MCF 10A (cell line): ENCODE results near the gene RPS6KA2. TPM values are rescaled to one million over a fixed set of nuclear protein-coding genes. Genes with fewer than 3 reads are reported as not detected.
"Not testable (repeated sequence)": the region's sequence is repeated elsewhere in the genome, so short reads cannot be mapped to it uniquely, and the experiment has no call there.

Experiments
- BruUV-seq: library from RNA; stranded (reverse); fragments of 400-500 nt; replicated peaks from 2 replicates; lab custom pipeline; 2021; lab: Mats Ljungman, UMichigan
- CTCF ChIA-PET: fragments of 300-600 bp; sonication (Branson Sonifier 250); formaldehyde crosslinking; extraction: SDS; loops from one replicate; lab custom pipeline; 2021; ENCODE audit warnings: antibody characterized with exemption, inconsistent platforms; lab: Yijun Ruan, JAX
- POLR2A ChIA-PET: fragments of 300-600, 350-650 bp; sonication (Branson Sonifier 250); formaldehyde crosslinking; extraction: SDS; loops from one replicate; lab custom pipeline; 2020; ENCODE audit warnings: antibody characterized with exemption, inconsistent platforms; lab: Yijun Ruan, JAX
- DNase-seq: peaks from one replicate; pipeline ENCODE4 v3.0.0-alpha.2; 2018; ENCODE audit not compliant: unreplicated experiment
- H3K27ac Mint-ChIP-seq: one replicate; pipeline ENCODE4 v1.8.0; 2022; ENCODE audit warnings: mild to moderate bottlenecking, low read depth, mixed read lengths; ENCODE audit not compliant: unreplicated experiment
- H3K27me3 Mint-ChIP-seq: one replicate; pipeline ENCODE4 v1.8.0; 2022; ENCODE audit warnings: mixed read lengths; ENCODE audit not compliant: insufficient read depth, unreplicated experiment
- H3K36me3 Mint-ChIP-seq: one replicate; pipeline ENCODE4 v1.8.0; 2022; ENCODE audit warnings: mild to moderate bottlenecking, moderate library complexity, mixed read lengths; ENCODE audit not compliant: insufficient read depth, unreplicated experiment
- H3K4me1 Mint-ChIP-seq: one replicate; pipeline ENCODE4 v1.8.0; 2022; ENCODE audit warnings: mixed read lengths; ENCODE audit not compliant: insufficient read depth, unreplicated experiment
- H3K4me3 Mint-ChIP-seq: one replicate; pipeline ENCODE4 v1.8.0; 2022; ENCODE audit warnings: mild to moderate bottlenecking, moderate library complexity, mixed read lengths; ENCODE audit not compliant: unreplicated experiment
- H3K9me3 Mint-ChIP-seq: one replicate; pipeline ENCODE4 v1.8.0; 2022; ENCODE audit warnings: mixed read lengths; ENCODE audit not compliant: unreplicated experiment
- CTCF ChIP-seq: fragments of 200-600 bp; IDR thresholded peaks from one replicate; pipeline ENCODE4 v1.8.0; 2022; ENCODE audit warnings: antibody characterized with exemption, mild to moderate bottlenecking; ENCODE audit not compliant: unreplicated experiment
- intact Hi-C: fragments of 100-400 bp; cut with micrococcal nuclease; formaldehyde crosslinking; loops from 2 replicates; pipeline ENCODE4 v1.14.1; 2022
- total RNA-seq: library from RNA; stranded (reverse); gene quantifications from 2 replicates; pipeline ENCODE4 v1.2.3, GENCODE V29; 2022

The RPS6KA2 gene
- total RNA-seq, 1 experiment from 2014 or later = 126 TPM

- peaks cover 9% of the 10 kb centered on the region for H3K27me3 Mint-ChIP-seq
- no peaks in the 10 kb centered on the region for H3K36me3 Mint-ChIP-seq
- no peak for DNase-seq
- no peaks in the 10 kb centered on the region for H3K4me1 Mint-ChIP-seq
- ChIA-PET CTCF (interaction anchor here (9.9 kb wide), 1 partner anchor 118 kb away, joined by 119 read pairs; no protein-coding TSS in a partner anchor), POLR2A (interaction anchor here (1.2 kb wide), 1 partner anchor 11 kb away, joined by 5 read pairs; no protein-coding TSS in a partner anchor)
- intact Hi-C loops = no loop called here
- no TSS peak for BruUV-seq
- H3K27ac Mint-ChIP-seq = no peak overlapping the region
- no peak overlapping the region for H3K4me3 Mint-ChIP-seq
- no peak for TF ChIP-seq CTCF
- H3K9me3 Mint-ChIP-seq = peaks cover 7% of the 10 kb centered on the region
Observed at GRCh38 chr6:166394036-166394892, 232.8 kb downstream of the RPS6KA2 start.

- no peak overlapping the region for H3K27ac Mint-ChIP-seq
- TF ChIP-seq CTCF = no peak
- BruUV-seq = no TSS peak
- H3K4me3 Mint-ChIP-seq = no peak overlapping the region
- H3K9me3 Mint-ChIP-seq = peaks cover 7% of the 10 kb centered on the region
- intact Hi-C loops = no loop called here
- DNase-seq = no peak
- CTCF ChIA-PET = interaction anchor here (9.9 kb wide), 1 partner anchor 118 kb away, joined by 119 read pairs; no protein-coding TSS in a partner anchor
- H3K36me3 Mint-ChIP-seq = no peaks in the 10 kb centered on the region
- POLR2A ChIA-PET = no interaction called here
- H3K27me3 Mint-ChIP-seq = peaks cover 9% of the 10 kb centered on the region
- H3K4me1 Mint-ChIP-seq = no peaks in the 10 kb centered on the region
Observed at GRCh38 chr6:166393535-166393823, 233.6 kb downstream of the RPS6KA2 start.

- BruUV-seq, H3K36me3 Mint-ChIP-seq, DNase-seq, POLR2A ChIA-PET, H3K27me3 Mint-ChIP-seq, H3K4me3 Mint-ChIP-seq, intact Hi-C loops, H3K9me3 Mint-ChIP-seq, H3K4me1 Mint-ChIP-seq, H3K27ac Mint-ChIP-seq: not testable (repeated sequence)
- CTCF ChIA-PET = interaction anchor here (0.6 to 9.9 kb wide), 4 partner anchors 8 to 1786 kb away, joined by 3 to 119 read pairs (median 6); no protein-coding TSS in a partner anchor
Observed at GRCh38 chr6:166392755-166393534, 234.1 kb downstream of the RPS6KA2 start.

- intact Hi-C loops = no loop called here
- no peak for TF ChIP-seq CTCF
- DNase-seq = no peak
- no peak overlapping the region for H3K4me3 Mint-ChIP-seq
- no peaks in the 10 kb centered on the region for H3K4me1 Mint-ChIP-seq
- H3K27ac Mint-ChIP-seq = no peak overlapping the region
- no peaks in the 10 kb centered on the region for H3K9me3 Mint-ChIP-seq
- peaks cover 9% of the 10 kb centered on the region for H3K27me3 Mint-ChIP-seq
- CTCF ChIA-PET = interaction anchor here (1.5 to 1.8 kb wide), 2 partner anchors 11 to 109 kb away, joined by 4 to 10 read pairs; no protein-coding TSS in a partner anchor
- POLR2A ChIA-PET = no interaction called here
- H3K36me3 Mint-ChIP-seq = no peaks in the 10 kb centered on the region
- BruUV-seq = no TSS peak
Observed at GRCh38 chr6:166389119-166389518, 237.9 kb downstream of the RPS6KA2 start.
